Measurements from ENCODE around the gene AMOTL1. TPM values are rescaled to one million over a fixed set of nuclear protein-coding genes. Genes with fewer than 3 reads are reported as not detected.

Gene AMOTL1
- polyA plus RNA-seq, 1 donor from 2014 or later = not detected

DNA sequence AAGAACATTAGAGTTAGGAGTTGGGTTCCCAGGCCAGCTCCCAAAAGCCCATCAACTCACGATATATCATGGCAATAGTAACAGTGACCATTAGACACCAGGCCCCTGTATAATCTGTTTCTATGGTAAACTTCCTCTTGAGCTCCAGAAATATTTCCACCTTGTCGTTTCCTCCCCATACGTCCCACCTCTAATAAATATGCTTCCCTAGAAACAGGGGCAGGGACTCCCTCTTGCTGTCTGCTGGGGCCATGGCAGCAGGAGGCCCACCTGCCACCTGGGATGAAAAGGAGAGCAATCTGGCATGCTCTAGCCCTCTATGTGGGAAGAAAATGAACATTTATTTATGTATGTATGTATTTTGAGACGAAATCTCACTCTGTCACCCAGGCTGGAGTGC lies 32.2 kb upstream of the AMOTL1 start:
- Mint-ChIP-seq H3K4me1 (peaks cover 0 to 2% (median 2%) of the 10 kb centered on the region in 3 donors), H3K27me3 (peaks cover 8% of the 10 kb centered on the region), H3K4me3 (no peak overlapping the region), H3K9me3 (no peaks in the 10 kb centered on the region), H3K36me3 (no peaks in the 10 kb centered on the region), H3K27ac (no peak overlapping the region)

DNA sequence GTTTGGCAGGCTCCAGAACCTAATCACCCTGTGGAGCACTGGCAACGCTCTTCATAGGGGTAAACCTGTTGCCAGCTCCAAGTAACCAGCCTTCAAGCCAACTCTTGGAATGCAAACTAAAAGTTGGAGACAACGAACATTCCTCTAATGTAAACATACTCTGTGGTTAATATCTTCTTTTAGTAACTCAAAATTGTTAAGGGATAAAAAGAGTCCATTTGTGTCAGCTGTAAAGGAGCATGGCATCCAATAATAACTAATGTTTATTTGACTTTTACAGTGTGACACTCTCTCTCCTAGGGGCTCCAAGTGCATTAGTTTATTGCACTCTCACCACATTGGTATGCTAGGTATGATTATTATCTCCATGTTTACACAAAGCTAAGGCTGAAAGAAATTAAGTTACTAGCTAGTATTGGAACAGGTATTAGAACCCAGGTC lies 31.0 kb upstream of the AMOTL1 start:
- Mint-ChIP-seq H3K36me3 (no peaks in the 10 kb centered on the region), H3K9me3 (no peaks in the 10 kb centered on the region), H3K4me3 (no peak overlapping the region), H3K27me3 (peaks cover 18% of the 10 kb centered on the region), H3K4me1 (peaks cover 0 to 12% (median 8%) of the 10 kb centered on the region in 3 donors), H3K27ac (no peak overlapping the region)

DNA sequence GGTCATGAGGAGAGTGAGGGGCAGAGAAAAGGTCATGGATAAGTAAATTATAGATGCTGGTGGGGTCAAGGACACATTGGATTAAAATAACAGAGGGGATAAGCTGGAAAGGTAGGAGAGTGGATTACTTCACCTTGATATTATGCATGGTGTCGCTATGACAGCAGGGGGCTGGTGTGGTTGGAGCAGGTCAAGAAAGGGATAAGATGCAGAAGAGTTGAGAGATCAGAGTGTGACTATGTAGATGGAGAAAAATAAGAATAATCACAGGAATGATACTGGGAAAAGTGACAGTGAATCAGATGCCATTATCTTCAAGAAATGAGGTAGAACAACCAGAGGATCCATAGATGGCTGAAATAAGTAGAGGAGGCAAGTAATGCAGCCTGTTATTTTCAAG lies 29.4 kb upstream of the AMOTL1 start:
- Mint-ChIP-seq H3K4me1 (peaks cover 0 to 12% (median 8%) of the 10 kb centered on the region in 3 donors), H3K36me3 (no peaks in the 10 kb centered on the region), H3K4me3 (no peak overlapping the region), H3K27ac (no peak overlapping the region), H3K9me3 (no peaks in the 10 kb centered on the region), H3K27me3 (peaks cover 19% of the 10 kb centered on the region)

DNA sequence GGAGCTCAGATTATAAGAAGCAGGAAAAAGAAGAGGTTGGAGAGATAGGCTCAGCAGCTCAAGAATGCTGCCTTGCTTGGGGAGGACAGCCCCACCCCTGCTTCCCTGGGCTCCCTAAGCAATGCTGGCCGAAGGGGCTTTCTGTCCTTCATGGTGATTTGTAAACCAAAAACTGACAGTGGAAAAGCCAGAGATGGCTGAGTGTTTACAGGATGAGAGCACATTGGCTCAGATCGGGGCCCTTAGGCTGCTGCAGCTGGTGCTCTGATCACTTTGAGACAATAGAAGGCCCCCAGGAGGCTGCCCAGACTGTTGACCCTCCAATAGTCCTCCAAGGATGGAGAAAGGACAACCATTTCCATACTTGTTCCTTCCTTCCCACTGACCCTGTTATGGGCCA lies 28.8 kb upstream of the AMOTL1 start:
- no peak overlapping the region for H3K4me3 Mint-ChIP-seq
- peaks cover 0 to 12% (median 8%) of the 10 kb centered on the region in 3 donors for H3K4me1 Mint-ChIP-seq
- peaks cover 21% of the 10 kb centered on the region for H3K27me3 Mint-ChIP-seq
- H3K27ac Mint-ChIP-seq = no peak overlapping the region
- no peaks in the 10 kb centered on the region for H3K9me3 Mint-ChIP-seq
- no peaks in the 10 kb centered on the region for H3K36me3 Mint-ChIP-seq

DNA sequence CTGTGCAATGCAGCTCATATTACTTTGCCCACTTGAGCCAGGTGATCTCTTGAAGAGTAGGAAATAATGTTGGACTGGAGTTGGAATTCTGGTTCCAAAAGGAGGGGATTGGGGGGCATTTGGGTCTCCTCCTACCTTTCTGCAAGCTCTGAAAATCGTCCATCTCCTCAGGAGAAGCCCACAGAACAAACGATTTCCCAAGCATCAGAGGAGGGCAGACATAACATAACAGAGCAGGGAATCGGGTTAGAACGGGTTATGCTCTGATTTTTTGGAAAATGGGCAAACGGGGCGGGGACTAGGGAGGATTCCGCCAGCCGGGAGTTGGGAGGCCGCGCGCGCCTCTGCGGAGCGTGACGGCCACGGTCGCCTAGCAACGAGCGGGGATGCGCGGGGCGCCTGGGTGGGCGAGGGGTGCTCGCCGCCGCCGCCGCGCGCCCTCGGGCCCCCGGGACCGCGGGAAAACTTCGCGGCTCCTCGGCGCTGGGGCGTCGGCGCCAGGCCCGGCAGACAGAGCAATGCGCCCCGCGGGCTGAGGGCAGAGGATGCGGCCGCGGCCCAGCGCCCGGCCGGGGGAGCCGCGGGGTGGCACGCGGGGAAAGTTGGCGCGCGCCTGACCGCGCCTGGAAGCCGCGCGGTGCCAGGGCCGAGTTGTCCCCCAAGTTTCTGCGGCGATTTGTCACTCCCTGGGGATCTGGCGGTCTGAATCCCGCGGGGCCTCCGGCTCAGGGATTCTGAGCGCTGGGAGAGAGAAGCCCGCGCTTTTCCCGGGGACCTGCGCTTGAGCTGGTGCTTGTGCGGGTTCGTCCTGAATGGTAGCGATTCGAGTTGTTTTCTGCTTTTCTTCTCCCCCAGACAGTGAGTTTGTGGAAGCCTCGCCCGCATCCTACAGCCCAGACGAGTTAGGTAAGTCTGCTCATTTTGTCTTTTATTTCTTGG lies 27.8 kb upstream of the AMOTL1 start:
- peak overlapping the region in 1 of 3 donors; percentile 24 for H3K27ac Mint-ChIP-seq
- H3K4me3 Mint-ChIP-seq = peak overlapping the region in 3 of 4 donors; percentile 38 to 89 (median 61)
- no peaks in the 10 kb centered on the region for H3K36me3 Mint-ChIP-seq
- H3K27me3 Mint-ChIP-seq = peaks cover 19% of the 10 kb centered on the region
- peaks cover 0 to 12% (median 8%) of the 10 kb centered on the region in 3 donors for H3K4me1 Mint-ChIP-seq
- peaks cover 0 to 2% (median 0%) of the 10 kb centered on the region in 3 donors for H3K9me3 Mint-ChIP-seq

DNA sequence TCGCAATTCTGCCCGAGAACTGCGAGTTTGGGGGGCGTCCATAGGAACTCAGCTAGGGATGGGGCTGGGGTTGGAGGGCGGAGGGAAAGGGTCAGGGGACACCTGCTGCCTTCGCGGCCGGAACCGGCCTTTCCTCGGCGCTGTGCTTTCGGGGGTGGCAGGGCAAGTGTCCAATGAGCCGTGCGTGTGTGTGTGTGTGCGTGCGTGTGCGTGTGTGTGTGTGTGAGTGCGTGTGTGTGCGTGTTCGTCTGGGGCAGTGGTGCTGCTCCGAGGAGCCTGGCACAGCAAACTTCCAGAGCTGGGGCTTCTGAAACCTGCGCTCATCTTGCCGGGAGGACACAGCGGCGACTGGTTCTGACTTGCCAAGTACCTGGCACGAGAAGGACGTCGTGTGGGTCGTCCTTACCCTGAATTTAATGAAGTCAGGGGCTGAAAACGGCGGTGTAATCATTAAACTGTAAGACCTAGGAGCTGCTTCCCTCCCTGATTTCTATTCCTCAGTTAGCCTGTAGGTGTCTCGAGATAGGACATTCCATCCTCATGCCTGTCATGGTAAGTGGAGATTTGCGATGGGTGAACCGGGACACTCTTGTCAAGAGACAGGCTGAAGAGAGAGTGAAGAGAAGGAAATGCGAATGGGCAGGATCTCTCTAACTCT lies 27.0 kb upstream of the AMOTL1 start:
- peak overlapping the region in 1 of 3 donors; percentile 24 for H3K27ac Mint-ChIP-seq
- peaks cover 0 to 2% (median 0%) of the 10 kb centered on the region in 3 donors for H3K9me3 Mint-ChIP-seq
- peaks cover 19% of the 10 kb centered on the region for H3K27me3 Mint-ChIP-seq
- H3K4me3 Mint-ChIP-seq = peak overlapping the region in 3 of 4 donors; percentile 38 to 89 (median 61)
- H3K4me1 Mint-ChIP-seq = peaks cover 0 to 12% (median 8%) of the 10 kb centered on the region in 3 donors
- no peaks in the 10 kb centered on the region for H3K36me3 Mint-ChIP-seq

DNA sequence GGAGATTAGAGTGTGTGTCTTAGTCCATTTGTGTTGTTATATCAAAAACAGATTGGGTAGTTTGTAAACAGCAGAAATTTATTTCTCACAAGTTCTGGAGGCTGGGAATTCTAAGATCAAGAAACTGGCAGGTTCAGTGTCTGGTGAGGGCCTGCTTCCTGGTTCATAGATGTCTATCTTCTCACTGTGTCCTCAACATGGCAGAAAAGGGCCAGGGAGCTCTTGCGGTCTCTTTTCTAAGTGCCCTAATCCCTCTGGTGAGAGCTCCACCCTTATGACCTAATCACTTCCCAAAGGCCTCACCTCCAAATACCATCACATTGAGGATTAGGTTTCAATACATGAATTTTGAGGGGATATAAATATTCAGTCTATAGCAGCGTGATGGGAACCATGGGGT lies 25.5 kb upstream of the AMOTL1 start:
- peaks cover 17% of the 10 kb centered on the region for H3K27me3 Mint-ChIP-seq
- H3K4me3 Mint-ChIP-seq = no peak overlapping the region
- no peak overlapping the region for H3K27ac Mint-ChIP-seq
- peaks cover 0 to 2% (median 0%) of the 10 kb centered on the region in 3 donors for H3K9me3 Mint-ChIP-seq
- no peaks in the 10 kb centered on the region for H3K36me3 Mint-ChIP-seq
- H3K4me1 Mint-ChIP-seq = peaks cover 0 to 12% (median 8%) of the 10 kb centered on the region in 3 donors

DNA sequence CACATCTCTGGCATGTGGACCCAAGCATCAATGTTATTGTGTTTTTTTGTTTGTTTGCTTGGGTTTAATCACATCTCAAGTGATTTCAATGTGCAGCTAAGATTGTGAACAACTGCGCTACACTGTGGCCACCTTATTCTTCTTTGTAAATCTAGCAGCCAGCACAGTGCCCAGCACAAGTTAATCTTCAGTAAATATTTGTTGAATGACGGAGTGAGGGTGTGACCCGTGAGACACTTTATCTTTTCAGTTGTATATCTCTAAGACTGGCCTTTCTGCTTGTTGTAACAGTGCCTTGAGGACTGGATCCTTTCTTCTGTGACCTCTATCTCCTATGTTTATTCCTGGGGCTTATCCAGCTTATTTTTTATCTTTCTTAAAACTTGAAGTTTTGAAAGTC lies 21.4 kb upstream of the AMOTL1 start:
- H3K4me1 Mint-ChIP-seq = peaks cover 0 to 2% (median 2%) of the 10 kb centered on the region in 3 donors
- peaks cover 0 to 2% (median 0%) of the 10 kb centered on the region in 3 donors for H3K9me3 Mint-ChIP-seq
- H3K27ac Mint-ChIP-seq = no peak overlapping the region
- H3K4me3 Mint-ChIP-seq = no peak overlapping the region
- H3K27me3 Mint-ChIP-seq = peaks cover 10% of the 10 kb centered on the region
- H3K36me3 Mint-ChIP-seq = no peaks in the 10 kb centered on the region

DNA sequence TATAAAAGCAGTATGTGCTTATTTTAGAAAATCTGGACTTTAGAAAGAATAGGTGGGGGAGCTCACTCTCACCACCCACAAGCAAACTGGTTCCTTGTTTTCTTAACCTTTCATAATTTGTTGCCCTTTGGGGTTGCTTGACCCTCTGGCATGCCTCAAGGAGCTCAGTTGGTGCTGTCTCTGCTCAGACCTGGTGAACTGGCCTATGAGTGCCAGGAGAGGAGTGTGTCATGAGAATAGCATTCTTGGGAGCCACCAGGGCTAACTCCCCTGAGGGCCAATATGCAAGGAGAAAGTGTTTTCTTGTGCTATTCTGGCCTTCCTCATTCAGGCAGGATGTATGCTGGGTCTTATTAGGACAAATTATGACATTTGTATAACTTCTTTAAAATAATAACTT lies 21.0 kb upstream of the AMOTL1 start:
- Mint-ChIP-seq H3K9me3 (peaks cover 0 to 2% (median 0%) of the 10 kb centered on the region in 3 donors), H3K36me3 (no peaks in the 10 kb centered on the region), H3K4me3 (no peak overlapping the region), H3K4me1 (no peaks in the 10 kb centered on the region), H3K27me3 (peaks cover 8% of the 10 kb centered on the region), H3K27ac (no peak overlapping the region)

DNA sequence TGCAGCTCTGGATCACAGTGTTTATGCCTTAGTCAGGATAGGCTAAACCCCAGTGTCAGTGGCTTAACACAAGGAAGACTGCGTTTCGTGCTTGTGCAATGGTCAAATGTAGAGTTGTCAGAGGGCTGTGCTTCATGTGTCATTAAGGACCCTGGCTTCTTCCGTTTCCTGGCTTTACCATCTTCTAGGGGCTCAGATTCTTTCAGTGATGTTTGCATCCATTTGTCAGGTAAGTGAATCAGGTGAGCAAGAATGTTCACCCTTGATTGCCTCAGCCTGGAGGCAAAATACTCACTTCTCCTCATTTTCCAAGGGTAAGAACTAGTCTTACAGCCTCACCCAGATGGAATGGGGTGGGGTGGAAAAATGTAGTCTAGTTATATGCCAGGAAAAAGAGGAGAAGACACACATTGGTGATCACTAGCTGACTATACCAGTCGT lies 20.5 kb upstream of the AMOTL1 start:
- Mint-ChIP-seq H3K9me3 (peaks cover 0 to 2% (median 0%) of the 10 kb centered on the region in 3 donors), H3K27ac (no peak overlapping the region), H3K4me3 (no peak overlapping the region), H3K4me1 (no peaks in the 10 kb centered on the region), H3K36me3 (no peaks in the 10 kb centered on the region), H3K27me3 (peaks cover 8% of the 10 kb centered on the region)

DNA sequence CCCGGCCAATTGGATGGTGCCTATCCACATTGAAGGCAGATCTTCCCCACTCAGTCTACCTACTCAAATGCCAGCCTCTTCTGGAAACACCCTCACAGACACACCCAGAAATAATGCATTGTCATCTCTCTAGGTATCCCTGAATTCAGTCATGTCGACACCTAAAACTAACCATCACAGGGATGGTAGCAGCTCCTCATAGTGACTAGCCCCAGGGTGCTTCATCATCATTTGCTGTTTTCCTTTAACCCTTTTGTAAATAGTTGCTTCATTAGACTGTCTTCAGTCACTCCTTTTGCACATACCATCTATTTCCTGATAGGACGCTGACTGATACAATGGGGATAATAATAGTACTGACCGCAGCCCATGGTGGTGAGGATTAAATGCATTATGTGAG lies 18.8 kb upstream of the AMOTL1 start:
- H3K9me3 Mint-ChIP-seq = peaks cover 0 to 2% (median 0%) of the 10 kb centered on the region in 3 donors
- H3K36me3 Mint-ChIP-seq = no peaks in the 10 kb centered on the region
- H3K27me3 Mint-ChIP-seq = peaks cover 4% of the 10 kb centered on the region
- H3K27ac Mint-ChIP-seq = no peak overlapping the region
- H3K4me3 Mint-ChIP-seq = no peak overlapping the region
- no peaks in the 10 kb centered on the region for H3K4me1 Mint-ChIP-seq

DNA sequence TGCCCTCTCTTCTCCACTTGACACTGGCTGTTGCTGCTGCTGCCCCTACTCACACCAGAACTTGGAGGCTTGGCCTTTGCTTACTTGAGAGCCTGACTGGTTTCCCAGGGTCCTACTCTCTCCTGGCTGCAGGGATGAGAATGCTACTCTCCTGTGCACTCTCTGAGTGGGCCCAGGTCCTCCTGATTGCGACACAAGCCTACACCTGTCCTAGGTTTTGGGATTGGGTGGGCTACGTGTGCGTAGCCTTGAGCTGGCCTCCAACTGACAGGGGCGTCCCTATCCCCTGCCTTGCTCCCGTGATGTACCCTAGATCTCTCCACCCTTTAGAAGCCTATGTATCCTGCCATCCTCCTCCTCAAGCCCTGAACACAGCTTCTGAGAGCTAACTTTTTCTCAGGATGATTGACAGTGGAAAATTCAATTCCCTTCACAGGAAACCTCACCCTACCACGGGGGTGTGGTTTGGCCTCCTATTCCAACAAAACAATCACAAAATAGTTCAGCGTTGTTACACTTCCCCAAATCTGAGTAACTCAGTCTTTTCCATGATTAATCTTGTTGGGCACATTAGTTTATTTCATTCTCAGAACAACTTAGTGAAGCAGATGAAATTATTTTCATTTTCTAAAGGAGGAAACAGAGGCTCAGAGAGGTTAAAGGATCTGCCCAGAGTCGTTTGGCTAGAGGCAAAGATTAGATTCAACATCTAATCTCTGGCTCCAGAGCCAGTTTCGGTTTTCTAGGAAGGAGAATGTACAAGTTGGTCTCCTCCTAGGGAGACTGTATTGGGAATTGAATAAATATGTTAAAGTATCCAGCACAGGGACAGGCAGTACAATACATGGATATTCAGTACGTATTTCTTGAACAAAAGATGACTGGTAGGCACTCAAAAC lies 17.6 kb upstream of the AMOTL1 start:
- Mint-ChIP-seq H3K9me3 (no peaks in the 10 kb centered on the region), H3K36me3 (no peaks in the 10 kb centered on the region), H3K4me1 (no peaks in the 10 kb centered on the region), H3K27ac (no peak overlapping the region), H3K27me3 (peaks cover 4% of the 10 kb centered on the region), H3K4me3 (no peak overlapping the region)

DNA sequence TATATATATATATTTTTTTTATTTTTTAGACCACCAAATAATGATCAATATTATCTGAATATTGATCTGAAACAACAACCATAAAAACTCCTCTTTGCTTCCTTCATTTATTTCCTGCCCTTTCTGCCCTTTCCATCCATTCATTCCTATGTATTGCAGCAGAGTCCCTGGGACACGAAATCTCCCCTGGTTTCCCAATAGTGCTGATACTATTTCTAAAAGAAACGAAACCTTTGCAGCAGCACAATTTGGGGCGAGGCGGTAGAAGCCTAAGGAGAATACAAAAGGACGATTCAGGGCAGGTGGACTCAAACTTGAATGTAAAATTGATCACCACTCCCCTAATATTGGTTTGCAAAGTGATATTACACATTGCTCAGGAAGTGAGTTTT lies 16.9 kb upstream of the AMOTL1 start:
- H3K9me3 Mint-ChIP-seq = no peaks in the 10 kb centered on the region
- peaks cover 4% of the 10 kb centered on the region for H3K27me3 Mint-ChIP-seq
- H3K4me3 Mint-ChIP-seq = no peak overlapping the region
- no peaks in the 10 kb centered on the region for H3K4me1 Mint-ChIP-seq
- H3K27ac Mint-ChIP-seq = no peak overlapping the region
- no peaks in the 10 kb centered on the region for H3K36me3 Mint-ChIP-seq

DNA sequence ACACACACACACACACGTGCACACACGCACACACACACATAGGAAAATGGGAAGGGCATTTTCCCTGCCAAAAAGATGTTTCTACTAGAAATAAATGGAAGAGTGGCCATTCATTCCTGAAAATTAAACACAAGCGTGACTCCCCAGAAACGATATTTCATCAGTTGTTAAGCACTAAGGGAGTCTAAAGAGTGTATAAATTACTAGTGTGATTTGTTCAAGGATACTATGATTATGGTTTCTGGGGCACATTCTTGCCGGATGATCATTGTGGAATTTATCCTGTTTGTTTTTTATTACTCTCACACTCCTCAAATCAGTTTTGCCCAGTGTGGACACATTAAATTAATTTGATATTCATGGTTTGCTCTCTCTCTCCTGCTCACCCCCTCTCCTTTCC lies 16.4 kb upstream of the AMOTL1 start:
- no peak overlapping the region for H3K4me3 Mint-ChIP-seq

More for the DNA sequence above, 16.4 kb upstream of the AMOTL1 start:
- H3K36me3 Mint-ChIP-seq = no peaks in the 10 kb centered on the region
- no peaks in the 10 kb centered on the region for H3K9me3 Mint-ChIP-seq
- H3K4me1 Mint-ChIP-seq = no peaks in the 10 kb centered on the region
- no peak overlapping the region for H3K27ac Mint-ChIP-seq
- peaks cover 4% of the 10 kb centered on the region for H3K27me3 Mint-ChIP-seq

All from IgD-negative memory B cell (primary cell).